NK-92 treated with Interleukin-12 subunit alpha and Interleukin-12 subunit beta, amount 100 ng/mL, for 24 hours (cell line): ENCODE measurements around the gene EGFL7.
"Not testable (repeated sequence)": the region's sequence is repeated elsewhere in the genome, so short reads cannot be mapped to it uniquely, and the experiment has no call there.

ENCODE experiments used
- DNase-seq: peaks from one replicate; lab custom pipeline; 2025; lab: John Stamatoyannopoulos, UW

The EGFL7 gene

DNA sequence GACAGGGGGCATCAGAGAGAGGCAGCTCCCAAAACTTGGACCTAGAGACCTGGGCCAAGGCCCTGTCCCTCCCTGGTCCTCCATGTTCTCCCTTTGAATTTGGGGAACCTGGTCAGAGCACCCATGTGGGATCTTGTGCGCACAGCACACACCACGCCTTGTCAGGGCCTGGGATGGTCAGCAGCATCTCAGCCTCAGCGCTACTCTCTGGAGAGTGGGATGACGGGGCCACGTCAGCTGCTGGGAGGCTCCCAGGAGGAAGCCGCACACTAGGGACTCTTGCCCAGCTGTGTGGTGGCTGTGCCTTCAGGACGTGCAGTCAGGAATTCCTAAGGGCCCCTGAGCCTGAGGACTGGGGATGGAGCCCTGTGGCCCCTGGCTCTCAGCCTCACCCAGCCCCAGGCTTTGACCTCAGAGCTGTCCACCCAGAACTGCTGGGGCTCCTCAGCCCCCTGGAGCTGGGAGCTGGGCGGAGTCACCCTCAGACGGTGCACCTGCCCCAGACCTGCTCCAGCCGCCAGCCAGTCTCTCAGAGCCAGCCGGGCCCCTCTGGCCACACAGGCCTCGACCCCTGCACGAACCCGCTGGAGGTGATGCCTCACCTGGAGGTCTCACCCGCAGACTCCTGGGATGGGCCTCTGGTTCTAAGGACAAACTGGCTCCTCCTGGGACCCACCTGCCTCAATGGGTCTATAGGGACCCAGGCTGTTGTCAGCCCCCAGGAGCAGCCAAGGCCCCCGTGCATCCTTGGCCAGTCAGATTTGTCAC is 38.3 kb upstream of the EGFL7 start:
- DNase-seq = no peak

GRCh38 chr9:136625101-136626065 is 37.3 kb upstream of the EGFL7 start:
- no peak for DNase-seq

GRCh38 chr9:136626066-136626725 is 36.5 kb upstream of the EGFL7 start:
- no peak for DNase-seq

GRCh38 chr9:136626740-136627642 is 35.7 kb upstream of the EGFL7 start:
- DNase-seq = no peak

GRCh38 chr9:136627703-136628102 is 35.0 kb upstream of the EGFL7 start:
- DNase-seq = no peak

DNA sequence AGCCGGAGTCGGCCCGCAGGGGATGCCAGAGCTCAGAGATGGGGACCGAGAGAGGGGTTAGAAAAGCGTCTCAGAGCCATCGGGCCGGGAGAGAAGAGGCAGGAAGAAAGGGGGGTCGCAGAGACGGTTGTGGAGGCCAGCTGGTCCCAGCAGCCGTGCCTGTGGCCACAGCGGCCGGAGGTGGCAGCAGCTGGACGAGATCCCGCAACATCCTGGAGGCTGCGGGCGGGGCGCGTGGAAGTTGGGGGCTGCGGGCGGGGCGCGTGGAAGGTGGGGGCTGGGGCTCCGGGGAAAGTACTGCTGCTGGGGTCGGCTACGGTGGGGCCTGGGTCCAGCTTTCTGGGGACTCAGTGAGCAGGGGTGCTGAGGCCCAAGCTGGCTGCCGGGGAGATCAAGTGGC is 34.4 kb upstream of the EGFL7 start:
- no peak for DNase-seq

DNA sequence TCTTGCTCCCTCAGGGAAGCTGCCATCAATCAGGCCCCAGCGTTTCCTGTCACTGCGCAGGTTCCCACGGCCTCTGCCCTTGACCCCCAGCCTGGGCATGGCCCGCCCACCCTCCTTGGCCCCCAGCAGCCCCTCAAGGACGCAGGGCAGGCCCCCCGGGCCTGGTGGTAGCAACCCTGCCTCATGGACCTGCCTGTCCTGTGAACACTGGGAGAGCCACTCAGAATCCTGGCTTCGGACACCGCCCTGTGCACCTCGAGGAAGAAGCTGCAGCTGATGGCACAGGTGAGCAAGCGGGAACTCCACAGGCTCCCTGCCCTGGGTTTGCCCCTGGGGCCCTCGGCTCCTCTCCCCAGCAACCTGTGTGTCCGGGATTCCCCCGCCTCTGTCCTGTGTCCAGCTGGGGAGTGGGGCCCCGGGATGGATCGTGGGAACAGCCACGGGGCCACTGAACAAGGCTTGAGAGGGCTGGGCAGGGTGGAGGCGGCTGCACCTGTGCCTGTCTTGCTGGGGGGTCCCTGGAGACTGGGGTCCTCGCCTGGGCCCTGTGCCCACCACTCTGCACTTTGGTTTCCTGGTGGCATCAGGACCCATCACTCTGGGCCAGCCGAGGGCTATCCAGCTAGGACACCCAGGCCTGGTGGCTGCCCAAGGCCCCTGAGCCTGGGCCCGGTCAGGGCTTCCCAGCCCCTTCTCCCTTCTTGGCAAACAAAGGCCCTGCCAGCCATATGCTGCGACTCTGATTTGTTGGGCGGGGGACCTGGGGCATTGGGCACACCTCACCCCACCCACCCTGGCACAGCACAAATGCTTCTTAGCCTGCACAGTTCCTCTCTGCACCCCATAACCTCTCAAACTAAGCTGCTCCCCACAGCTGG is 33.5 kb upstream of the EGFL7 start:
- DNase-seq = no peak

DNA sequence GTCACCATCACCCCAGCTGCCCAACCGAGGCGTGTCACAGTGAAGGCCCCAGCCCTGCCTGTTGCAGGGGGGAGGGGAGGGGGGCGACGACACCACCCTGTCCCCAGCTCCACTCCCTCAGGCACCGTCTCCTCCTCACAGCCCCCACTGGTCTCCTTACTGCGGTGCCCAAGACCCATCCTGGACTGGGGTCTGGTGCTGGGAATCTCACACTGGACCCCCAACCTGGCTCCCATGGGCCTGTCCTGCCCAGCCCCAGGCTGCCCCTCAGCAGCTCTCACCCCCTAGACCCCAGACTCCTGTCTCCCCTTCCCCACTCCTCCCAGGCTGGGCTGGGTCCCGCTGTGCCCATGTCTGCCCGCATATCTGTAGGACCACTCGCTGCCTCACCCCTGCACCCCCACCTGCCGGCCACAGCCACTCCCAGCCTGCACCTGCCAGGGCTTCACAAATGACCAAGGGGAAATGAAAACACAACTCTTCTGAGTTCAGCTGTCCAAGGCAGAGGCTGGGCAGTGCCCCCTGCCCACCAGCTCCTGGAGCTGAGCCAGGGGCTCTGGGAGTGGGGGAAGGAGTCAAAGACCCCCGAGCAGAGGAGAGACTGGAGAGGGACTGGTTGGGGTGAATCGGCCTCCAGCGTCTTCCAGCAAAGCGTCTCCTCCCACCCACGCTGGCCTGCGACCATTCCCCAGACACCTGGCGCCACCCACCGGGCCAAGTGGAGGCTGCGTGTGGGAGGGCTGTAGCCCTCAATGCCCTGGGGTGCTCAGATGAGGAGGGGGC is 32.6 kb upstream of the EGFL7 start:
- DNase-seq = no peak

DNA sequence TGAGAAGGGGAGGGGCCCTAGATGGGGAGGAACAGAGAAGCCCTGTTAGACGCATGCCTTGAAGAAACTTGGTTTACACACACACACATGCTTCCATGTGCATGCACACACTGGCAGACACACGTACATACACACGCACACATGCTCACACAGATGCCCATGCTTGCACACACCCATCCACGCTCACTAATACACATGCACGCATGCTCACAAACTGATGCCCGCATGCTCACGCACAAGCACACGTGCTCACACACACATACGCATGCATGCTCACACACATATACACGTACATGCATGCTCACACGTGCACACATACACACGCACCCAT is 32.1 kb upstream of the EGFL7 start:
- no peak for DNase-seq

GRCh38 chr9:136631038-136632000 is 31.4 kb upstream of the EGFL7 start:
- DNase-seq = peak; percentile 12

DNA sequence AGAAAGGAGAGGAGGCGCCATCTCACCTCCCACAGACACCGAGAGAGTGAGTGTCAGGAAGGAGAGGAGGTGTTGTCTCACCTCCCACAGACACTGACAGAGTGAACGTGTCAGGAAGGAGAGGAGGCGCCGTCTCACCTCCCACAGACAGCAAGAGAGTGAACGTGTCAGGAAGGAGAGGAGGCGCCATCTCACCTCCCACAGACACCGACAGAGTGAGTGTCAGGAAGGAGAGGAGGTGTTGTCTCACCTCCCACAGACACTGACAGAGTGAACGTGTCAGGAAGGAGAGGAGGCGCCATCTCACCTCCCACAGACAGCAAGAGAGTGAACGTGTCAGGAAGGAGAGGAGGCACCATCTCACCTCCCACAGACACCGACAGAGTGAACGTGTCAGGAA is 30.6 kb upstream of the EGFL7 start:
- not testable (repeated sequence) for DNase-seq

- DNase-seq = not testable (repeated sequence)
These were observed 30.1 kb upstream of the EGFL7 start for GRCh38 chr9:136632491-136633106.

DNA sequence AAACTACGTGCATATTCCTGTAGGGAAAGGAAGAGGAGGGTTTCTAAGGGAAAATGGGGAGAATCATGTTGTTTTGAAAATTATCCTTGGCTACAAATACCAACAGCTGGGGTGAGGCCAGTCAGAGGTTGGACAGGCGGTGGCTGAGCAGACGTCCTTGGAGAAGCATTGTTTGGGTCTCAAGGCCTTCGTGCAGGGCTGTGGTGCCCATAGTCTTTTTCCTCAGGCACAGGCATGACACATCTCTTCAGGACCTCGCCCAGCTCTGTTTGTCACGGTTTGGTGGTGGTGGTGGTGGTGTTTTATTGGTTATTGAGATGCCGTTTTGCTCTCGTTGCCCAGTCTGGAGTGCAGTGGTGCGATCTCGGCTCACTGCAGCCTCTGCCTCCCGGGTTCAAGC is 27.8 kb upstream of the EGFL7 start:
- no peak for DNase-seq

DNA sequence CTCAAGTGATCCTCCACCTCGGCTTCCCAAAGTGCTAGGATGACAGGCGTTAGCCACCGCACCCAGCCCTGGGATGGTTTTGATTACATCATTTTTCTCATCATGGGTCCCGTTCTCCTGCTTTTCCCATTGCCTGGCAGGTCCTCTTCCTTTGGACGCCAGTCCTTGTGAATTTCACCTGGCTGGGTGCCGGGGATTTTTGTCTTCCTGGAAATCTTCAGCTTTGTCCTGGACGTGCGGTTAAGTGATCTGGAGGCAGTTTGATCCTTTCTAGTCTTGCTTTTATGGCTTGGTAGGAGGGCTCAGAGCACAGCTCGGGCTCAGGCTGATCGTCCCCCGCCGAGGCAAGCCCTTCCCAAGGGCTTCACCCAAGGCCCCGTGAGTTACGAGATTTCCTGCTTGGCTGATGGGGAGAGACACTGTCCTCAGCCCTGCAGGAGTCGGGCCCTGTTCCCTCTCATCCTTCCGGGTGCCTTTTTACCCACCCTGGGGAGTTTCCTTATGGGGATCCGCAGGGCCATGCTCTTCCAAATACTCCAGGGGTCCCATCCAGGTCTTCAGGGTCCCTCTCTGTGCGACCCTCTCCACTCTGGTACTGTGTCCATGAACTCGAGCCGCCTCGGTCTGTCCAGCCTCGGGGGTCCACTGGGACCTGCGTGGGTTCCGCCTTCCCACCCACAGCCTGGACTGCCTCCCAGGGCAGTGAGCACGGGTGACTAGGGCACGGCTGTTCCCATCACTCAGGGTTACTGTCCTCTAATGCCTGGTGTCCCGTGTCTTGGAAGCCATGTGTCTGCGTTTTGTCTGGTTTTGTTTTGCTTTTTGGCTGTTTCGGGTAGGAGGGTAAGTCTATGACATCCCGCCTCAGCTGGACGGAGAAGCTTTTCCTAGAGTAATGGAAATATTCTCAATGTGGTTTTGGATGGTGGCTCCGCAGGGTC is 22.3 kb upstream of the EGFL7 start:
- DNase-seq = no peak

DNA sequence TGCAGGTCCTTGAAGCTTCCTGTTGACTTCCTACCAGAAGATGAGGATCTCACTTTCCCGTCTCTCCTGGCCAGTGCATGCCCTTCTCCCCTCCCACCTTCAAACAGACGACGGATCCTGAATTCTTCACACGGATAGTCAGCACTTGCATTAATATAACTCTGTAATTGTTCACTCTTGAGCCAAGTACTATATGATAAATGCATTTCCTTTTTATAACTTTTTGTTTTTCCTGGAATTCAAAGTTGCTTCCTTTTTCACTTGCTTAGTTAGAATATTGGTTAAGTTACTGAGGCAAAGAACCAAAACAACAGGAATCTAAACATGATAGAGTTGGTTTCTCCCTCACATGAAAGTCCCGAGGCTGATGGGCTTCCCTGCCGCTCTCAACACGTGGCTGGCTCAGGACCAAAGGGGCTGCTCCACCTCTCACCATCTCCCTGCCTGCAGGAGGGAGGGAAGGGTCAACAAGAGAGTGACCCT is 20.2 kb upstream of the EGFL7 start:
- DNase-seq = no peak

GRCh38 chr9:136643596-136644342 is 18.9 kb upstream of the EGFL7 start:
- no peak for DNase-seq
